HL-60/S4 treated with retinoic acid at 250 ng/mL for 4 days and 3 days (cell line): ENCODE results near the gene CAMK2D.
"Not testable (repeated sequence)": the region's sequence is repeated elsewhere in the genome, so short reads cannot be mapped to it uniquely, and the experiment has no call there.

ENCODE experiments used
- in situ Hi-C: fragments of 300-500 bp; cut with MboI; formaldehyde crosslinking; loops from 2 replicates; pipeline ENCODE4 v1.7.0; 2022; ENCODE audit warnings: low sequenced_read_pairs

CAMK2D gene

GRCh38 chr4:113761620-113762185, at the start of gene CAMK2D:
CAMK2D (minus strand) TSS chr4:113761738; CDS start chr4:113761068, 670 bp downstream.
- in situ Hi-C loops: no loop called here

GRCh38 chr4:113810906-113811305, 49.4 kb upstream of the CAMK2D start:
- in situ Hi-C loops: no loop called here

GRCh38 chr4:113809311-113809710, 47.8 kb upstream of the CAMK2D start:
- in situ Hi-C loops: no loop called here

GRCh38 chr4:113806850-113807249, 45.3 kb upstream of the CAMK2D start:
- in situ Hi-C loops: no loop called here

- in situ Hi-C loops: no loop called here
Observed at GRCh38 chr4:113801882-113802281, 40.3 kb upstream of the CAMK2D start.

- in situ Hi-C loops: not testable (repeated sequence)
Observed at GRCh38 chr4:113796381-113796780, 34.8 kb upstream of the CAMK2D start.

GRCh38 chr4:113790478-113790877, 28.9 kb upstream of the CAMK2D start:
- in situ Hi-C loops: no loop called here

- in situ Hi-C loops: no loop called here
Observed at GRCh38 chr4:113788888-113789287, 27.4 kb upstream of the CAMK2D start.

GRCh38 chr4:113785781-113786180, 24.2 kb upstream of the CAMK2D start:
- in situ Hi-C loops: no loop called here

- in situ Hi-C loops: no loop called here
Observed at GRCh38 chr4:113784497-113785250, 23.1 kb upstream of the CAMK2D start.

GRCh38 chr4:113783701-113784100, 22.2 kb upstream of the CAMK2D start:
- in situ Hi-C loops: no loop called here

GRCh38 chr4:113783289-113783688, 21.8 kb upstream of the CAMK2D start:
- in situ Hi-C loops: no loop called here

GRCh38 chr4:113781439-113782040, 20.0 kb upstream of the CAMK2D start:
- in situ Hi-C loops: no loop called here

GRCh38 chr4:113776679-113777078, 15.1 kb upstream of the CAMK2D start:
- in situ Hi-C loops: no loop called here

- in situ Hi-C loops: no loop called here
Observed at GRCh38 chr4:113776016-113776415, 14.5 kb upstream of the CAMK2D start.

- in situ Hi-C loops: no loop called here
Observed at GRCh38 chr4:113773756-113774155, 12.2 kb upstream of the CAMK2D start.

GRCh38 chr4:113773014-113773413, 11.5 kb upstream of the CAMK2D start:
- in situ Hi-C loops: no loop called here

GRCh38 chr4:113772319-113772718, 10.8 kb upstream of the CAMK2D start:
- in situ Hi-C loops: no loop called here

- in situ Hi-C loops: no loop called here
Observed at GRCh38 chr4:113769744-113770143, 8.2 kb upstream of the CAMK2D start.

GRCh38 chr4:113768952-113769351, 7.4 kb upstream of the CAMK2D start:
- in situ Hi-C loops: no loop called here

GRCh38 chr4:113766882-113767281, 5.3 kb upstream of the CAMK2D start:
- in situ Hi-C loops: no loop called here

- in situ Hi-C loops: no loop called here
Observed at GRCh38 chr4:113764720-113765264, 3.3 kb upstream of the CAMK2D start.
